Lower leg skin (tissue), 4 donors: ENCODE measurements around the gene DISC1. TPM values are rescaled to one million over a fixed set of nuclear protein-coding genes. Genes with fewer than 3 reads are reported as not detected.

Experiments used
- DNase-seq, 2 donors: peaks; one replicate each; pipeline ENCODE4 v3.0.0-alpha.2; 2019; ENCODE audit warnings: low spot score in 2 of 2
- H3K4me3 ChIP-seq: fragments of 200-600 bp; sonication (generic); 2 replicates; pipeline ENCODE4 v1.5.1; 2017; ENCODE audit warnings: mild to moderate bottlenecking, low read depth; ENCODE audit not compliant: poor library complexity, severe bottlenecking
- CTCF ChIP-seq, 3 donors: fragments of 450-650 bp; IDR thresholded peaks; one replicate each; pipeline ENCODE4 v1.5.1; 2016; ENCODE audit warnings: antibody characterized with exemption in 3 of 3, mild to moderate bottlenecking in 3 of 3, moderate library complexity in 2 of 3
- POLR2A ChIP-seq, 2 donors: fragments of 450-650 bp; IDR thresholded peaks; one replicate each; pipeline ENCODE4 v1.6.1; 2016 to 2017; ENCODE audit warnings: antibody characterized with exemption in 2 of 2, mild to moderate bottlenecking in 1 of 2, moderate library complexity in 1 of 2
- WGBS, 2 donors: methylation state at CpG; one replicate each; pipeline ENCODE4 v1.1.5; 2018; 5-methylcytosine and 5-hydroxymethylcytosine counted together
- intact Hi-C: fragments of 100-400 bp; cut with DNase I; formaldehyde crosslinking; loops from one replicate; pipeline ENCODE4 v1.15.0; 2023; ENCODE audit warnings: low total_unique reads
- total RNA-seq, 4 donors: library from RNA; depleted of rRNA; stranded (reverse); fragments of >200 nt; gene quantifications; one replicate each; pipeline ENCODE4 v1.1.0, GENCODE V29; 2016

DISC1 gene
- total RNA-seq, 4 donors from 2014 or later: 1.6 to 7.4 (median 3.5) TPM

GRCh38 chr1:231982871-231983587 lies 356.4 kb downstream of the DISC1 start:
- no peak overlapping the region for H3K4me3 ChIP-seq
- 71 to 73% methylated on average over 5 of the region's 5 CpGs for WGBS, 2 donors
- no peak for DNase-seq
- intact Hi-C loops: no loop called here
- TF ChIP-seq CTCF (IDR thresholded peaks at IDR 0.05) (no peak), POLR2A (IDR thresholded peaks at IDR 0.05) (no peak)

- intact Hi-C loops: no loop called here
Observed at GRCh38 chr1:231983588-231984193, 357.1 kb downstream of the DISC1 start.

GRCh38 chr1:231985296-231986023 lies 358.9 kb downstream of the DISC1 start:
- no peak overlapping the region for H3K4me3 ChIP-seq
- WGBS, 2 donors: 94 to 95% methylated on average over 4 of the region's 4 CpGs
- TF ChIP-seq CTCF (IDR thresholded peaks at IDR 0.05) (no peak), POLR2A (IDR thresholded peaks at IDR 0.05) (no peak)
- intact Hi-C loops: loop anchor here (5.0 kb wide), 1 partner anchor 38 kb away; no protein-coding TSS in a partner anchor
- no peak for DNase-seq

More at GRCh38 chr1:231983588-231984193, 357.1 kb downstream of the DISC1 start:
- H3K4me3 ChIP-seq: no peak overlapping the region
- TF ChIP-seq POLR2A (IDR thresholded peaks at IDR 0.05) (no peak), CTCF (IDR thresholded peaks at IDR 0.05) (no peak)
- WGBS, 2 donors: 90 to 94% methylated on average over 4 of the region's 4 CpGs
- no peak for DNase-seq

- WGBS, 2 donors: 52 to 59% methylated on average over 8 of the region's 8 CpGs
- intact Hi-C loops: loop anchor here (5.0 kb wide), 1 partner anchor 39 kb away; no protein-coding TSS in a partner anchor
- peak in 1 of 2 donors; percentile 43 for DNase-seq
- no peak overlapping the region for H3K4me3 ChIP-seq
- TF ChIP-seq CTCF (IDR thresholded peaks at IDR 0.05) (no peak), POLR2A (IDR thresholded peaks at IDR 0.05) (no peak)
Observed at GRCh38 chr1:231986631-231987336, 360.2 kb downstream of the DISC1 start.

GRCh38 chr1:231990388-231990787 lies 363.8 kb downstream of the DISC1 start:
- 70 to 77% methylated on average over 5 of the region's 5 CpGs for WGBS, 2 donors

More at GRCh38 chr1:231990388-231990787, 363.8 kb downstream of the DISC1 start:
- DNase-seq: no peak
- no peak for TF ChIP-seq POLR2A (IDR thresholded peaks at IDR 0.05)
- TF ChIP-seq CTCF (IDR thresholded peaks at IDR 0.05): no peak
- intact Hi-C loops: no loop called here
- H3K4me3 ChIP-seq: no peak overlapping the region
